GM18867 (cell line): ENCODE results near the gene CHST13.

Experiments
- ATAC-seq: cut with Tn5 transposase; IDR thresholded peaks from one replicate; pipeline ENCODE4 v1.9.1; 2021; ENCODE audit warnings: mild to moderate bottlenecking, moderate library complexity; ENCODE audit not compliant: unreplicated experiment

Gene CHST13

GRCh38 chr3:126539558-126540250 lies 15.7 kb downstream of the CHST13 start:
- no peak for ATAC-seq

GRCh38 chr3:126540342-126540849 lies 16.4 kb downstream of the CHST13 start:
- ATAC-seq = no peak

DNA sequence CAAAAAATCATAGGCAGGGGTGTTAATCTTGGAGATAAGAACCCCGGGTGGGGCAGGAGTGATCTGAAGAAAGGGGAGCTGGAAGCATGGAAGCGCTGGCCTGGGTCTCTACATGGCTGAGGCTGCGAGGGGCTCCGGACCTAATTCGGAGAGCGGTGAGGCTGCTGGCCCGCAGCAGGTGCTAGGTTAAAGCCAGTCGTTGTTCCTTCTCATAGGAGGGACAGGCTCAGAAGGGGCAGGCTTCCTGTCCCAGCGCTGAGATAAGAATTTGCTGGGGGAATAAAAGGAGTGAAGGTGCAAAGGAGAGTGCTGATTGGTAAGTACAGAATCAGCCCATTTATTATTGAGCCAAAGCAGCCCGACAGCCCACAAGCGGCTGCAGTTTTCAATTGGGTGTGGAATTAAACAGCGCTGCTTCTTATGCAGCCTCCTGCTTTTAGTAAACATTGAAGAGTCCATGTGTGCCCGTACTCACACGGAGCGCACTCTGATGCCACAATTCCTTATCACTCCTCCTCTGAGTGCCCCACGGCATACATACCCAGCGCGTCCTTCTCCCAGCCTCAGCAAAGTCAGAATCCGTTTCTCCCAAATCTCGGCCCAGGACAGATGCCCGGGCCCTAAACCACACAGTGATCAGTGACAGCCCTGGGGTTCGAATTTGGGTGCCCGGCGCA lies 17.1 kb downstream of the CHST13 start:
- ATAC-seq = no peak

- ATAC-seq = no peak
Observed at GRCh38 chr3:126541628-126542339, 17.8 kb downstream of the CHST13 start.

GRCh38 chr3:126542340-126543241 lies 18.6 kb downstream of the CHST13 start:
- ATAC-seq = no peak

GRCh38 chr3:126543457-126544061 lies 19.6 kb downstream of the CHST13 start:
- ATAC-seq = no peak

GRCh38 chr3:126544596-126545281 lies 20.8 kb downstream of the CHST13 start:
- no peak for ATAC-seq

DNA sequence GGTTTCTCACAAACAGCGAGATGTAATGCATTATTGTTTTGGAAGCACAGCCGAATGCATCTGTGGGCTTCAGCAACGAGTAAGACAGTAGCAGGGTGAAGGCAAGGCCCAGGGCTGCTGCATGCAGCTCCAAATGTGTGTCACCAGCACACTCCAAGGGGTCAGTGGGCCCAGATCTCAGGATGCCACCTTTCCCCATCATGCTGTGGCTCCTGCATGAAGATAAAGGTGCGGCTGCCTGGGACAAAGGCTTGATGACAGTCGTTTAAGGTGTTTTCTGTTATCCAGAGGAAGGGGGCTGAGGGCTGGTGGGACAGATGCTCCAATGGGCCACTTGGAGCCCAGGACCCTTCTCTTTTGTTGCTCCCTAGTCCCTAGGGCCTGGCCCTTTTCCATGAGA lies 21.6 kb downstream of the CHST13 start:
- ATAC-seq = no peak

GRCh38 chr3:126546013-126546412 lies 22.1 kb downstream of the CHST13 start:
- no peak for ATAC-seq

GRCh38 chr3:126546549-126547239 lies 22.7 kb downstream of the CHST13 start:
- no peak for ATAC-seq

DNA sequence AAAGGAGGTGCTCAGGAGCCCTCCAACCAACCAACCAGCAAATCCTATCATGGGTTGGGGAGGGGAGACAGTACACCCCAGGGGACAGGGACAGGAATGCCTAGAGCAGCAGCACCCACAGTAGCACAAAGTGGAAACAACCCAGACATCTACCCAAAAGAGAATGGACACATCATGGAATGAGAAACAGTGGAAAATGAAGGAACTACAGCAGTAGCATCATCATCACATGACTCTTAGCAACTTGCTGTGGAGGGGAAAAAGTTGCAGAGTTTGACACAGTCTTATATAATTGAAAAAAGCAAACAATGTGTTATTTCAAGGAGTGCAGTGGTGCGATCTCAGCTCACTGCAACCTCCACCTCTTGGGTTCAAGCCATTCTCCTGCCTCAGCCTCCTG lies 23.8 kb downstream of the CHST13 start:
- no peak for ATAC-seq

DNA sequence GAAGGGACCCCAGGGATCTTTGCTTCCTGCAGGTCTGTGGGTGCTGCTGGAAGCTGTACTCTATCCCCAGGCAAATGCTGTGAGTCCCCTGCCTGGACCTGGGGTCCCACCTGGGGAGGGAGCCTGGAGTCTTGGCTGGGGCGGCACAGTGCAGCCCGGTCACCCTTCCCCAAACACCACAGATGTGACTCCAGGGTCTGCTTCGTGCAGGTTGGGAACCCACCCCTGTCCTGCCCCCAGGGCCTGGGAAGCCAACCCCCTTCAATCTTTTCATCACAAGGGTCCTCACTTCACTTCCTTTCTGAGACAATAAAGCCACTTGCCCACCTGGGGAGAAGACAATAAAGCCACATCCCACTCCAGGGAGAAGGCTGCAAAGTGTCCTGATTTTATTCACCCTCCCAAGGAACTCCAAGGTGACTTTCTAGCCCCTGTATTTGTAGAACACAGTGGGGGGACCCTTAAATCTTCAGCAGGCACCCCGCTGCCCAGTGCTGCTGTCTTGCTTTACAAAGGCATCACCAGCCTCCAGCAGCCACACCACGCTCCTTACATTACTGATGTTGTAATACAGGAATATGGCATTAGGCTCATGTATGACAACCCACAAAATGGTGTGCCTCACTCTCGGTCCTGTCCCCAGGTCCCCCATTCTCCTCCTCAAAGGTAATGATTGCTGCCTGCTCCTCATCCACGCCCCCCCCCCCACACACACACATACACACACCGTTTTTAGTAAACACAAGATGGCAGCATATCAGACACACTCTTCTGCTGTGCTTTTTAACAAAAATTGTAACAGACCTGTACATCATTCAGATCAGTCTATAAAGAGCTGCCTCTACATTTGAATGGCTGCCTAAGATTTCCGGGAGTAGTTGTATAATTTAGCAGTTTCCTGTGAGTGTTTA lies 24.9 kb downstream of the CHST13 start:
- no peak for ATAC-seq

DNA sequence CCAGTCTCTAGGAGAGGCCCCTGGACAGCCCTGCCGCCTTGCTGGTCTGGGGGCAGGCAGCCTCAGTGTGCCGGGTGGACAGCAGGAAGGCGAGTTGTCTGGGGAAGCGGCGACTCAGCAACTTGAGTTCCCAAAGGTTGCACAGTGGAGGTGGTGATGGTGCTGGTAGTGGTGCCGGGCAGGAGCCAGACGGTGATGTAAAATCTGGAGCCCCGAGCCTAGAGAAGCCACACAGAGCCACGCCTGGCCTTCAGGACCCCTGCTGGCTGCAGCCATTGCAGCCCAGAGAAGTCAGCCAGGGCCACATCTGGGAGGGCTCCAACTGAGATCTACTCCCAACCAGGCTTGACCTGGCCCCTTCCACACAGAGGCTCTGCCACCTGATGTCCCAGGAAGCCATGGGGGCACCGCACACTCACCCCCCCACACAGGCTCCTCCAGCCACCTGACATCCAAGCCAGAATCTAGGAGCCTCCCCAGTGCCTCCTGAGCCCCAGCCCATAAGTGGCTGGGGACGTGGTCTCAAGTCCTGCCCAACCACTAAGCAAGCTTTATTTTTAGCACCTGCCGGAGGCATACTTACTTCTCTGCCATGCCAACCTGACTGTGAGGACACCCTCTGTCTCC lies 26.0 kb downstream of the CHST13 start:
- no peak for ATAC-seq

- no peak for ATAC-seq
Observed at GRCh38 chr3:126550488-126551051, 26.6 kb downstream of the CHST13 start.

GRCh38 chr3:126551121-126551838 lies 27.3 kb downstream of the CHST13 start:
- ATAC-seq = no peak

DNA sequence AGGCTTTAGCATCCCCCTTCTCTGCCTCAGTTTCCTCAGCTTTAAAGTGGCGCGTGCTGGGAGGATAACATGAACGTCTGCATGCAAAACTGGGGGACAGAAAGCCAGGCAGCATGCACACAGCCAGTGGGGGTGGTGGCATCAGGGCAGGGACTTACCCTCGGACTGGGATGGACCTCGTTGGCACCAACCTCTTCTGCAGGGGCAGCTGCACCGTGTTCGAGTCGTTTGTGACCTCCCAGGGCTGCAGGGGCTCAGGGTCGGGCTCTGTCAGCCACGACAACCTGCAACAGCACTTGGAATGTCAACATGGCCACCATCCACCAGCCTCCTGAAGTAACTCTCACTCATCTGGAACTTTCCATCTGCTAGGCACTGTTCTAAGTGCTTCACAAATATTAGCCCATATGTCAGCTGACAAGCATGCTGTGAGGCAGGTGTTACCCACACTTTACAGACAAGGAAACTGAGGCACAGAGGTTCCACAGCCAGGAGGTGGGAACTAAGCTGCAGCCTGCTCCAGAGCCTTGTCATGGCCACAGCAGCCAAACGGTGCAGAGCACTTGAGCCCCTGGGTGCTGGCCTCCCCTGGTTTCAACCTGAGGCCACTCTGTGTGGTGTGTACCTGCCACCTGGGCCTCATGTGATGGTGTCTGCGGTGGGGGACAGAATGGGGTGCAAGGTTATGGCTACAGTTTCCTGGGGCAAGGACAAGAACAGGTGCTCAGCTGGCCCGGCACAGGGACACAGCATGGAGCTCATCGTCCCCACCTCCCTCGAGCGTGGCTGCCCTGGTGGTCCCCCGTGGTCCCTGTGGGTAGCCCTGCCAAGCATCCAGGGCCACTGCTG lies 28.1 kb downstream of the CHST13 start:
- ATAC-seq = no peak
